ENCODE results near the gene UNC119. TPM values are rescaled to one million over a fixed set of nuclear protein-coding genes. Genes with fewer than 3 reads are reported as not detected.

Gene UNC119
- total RNA-seq, 1 donor from 2014 or later = 61.4 TPM

DNA sequence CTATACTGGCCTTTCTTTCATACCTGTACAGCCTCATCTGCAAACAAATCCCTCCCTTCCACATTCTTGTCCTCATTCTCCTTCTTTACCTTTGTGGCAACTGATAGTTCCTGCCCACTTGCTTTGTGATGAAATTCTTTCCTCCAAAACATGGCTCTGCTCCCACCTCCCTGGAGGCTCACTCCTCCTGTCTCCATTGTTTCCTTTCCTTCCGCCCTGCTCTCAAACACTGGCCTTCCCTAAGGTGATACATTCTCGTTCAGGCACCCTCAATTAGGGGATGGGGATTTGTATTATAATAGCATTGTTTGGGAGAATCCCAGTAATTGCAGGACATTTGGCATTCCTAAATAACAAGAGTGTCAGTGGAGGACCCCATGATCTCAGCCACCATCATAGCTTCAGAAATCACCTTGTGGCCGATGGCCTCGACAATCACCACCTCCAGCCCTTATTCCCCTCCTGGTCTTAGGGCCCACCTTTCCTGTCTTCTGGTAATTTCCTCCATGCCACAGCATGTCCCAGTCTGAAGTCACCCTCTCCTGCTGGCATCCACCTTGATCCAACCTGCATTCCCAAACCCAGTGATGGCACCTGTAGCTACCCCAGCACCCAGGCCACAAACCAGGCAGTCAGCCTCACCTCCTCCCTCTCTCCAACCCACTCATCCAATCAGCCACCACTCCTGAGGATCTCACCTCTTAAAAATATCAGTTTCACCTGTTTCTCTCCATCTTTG, 7.9 kb downstream of the UNC119 start:
- no peak overlapping the region for H3K27ac Mint-ChIP-seq
- no peak overlapping the region for H3K4me3 ChIP-seq
- no peak overlapping the region for H2AFZ ChIP-seq (replicated peaks)
- H3K36me3 ChIP-seq = no peaks in the 10 kb centered on the region
- peaks cover 25% of the 10 kb centered on the region for H3K4me1 Mint-ChIP-seq
- peaks cover 2% of the 10 kb centered on the region for H3K27me3 Mint-ChIP-seq (ENCODE audit: insufficient read depth, low read depth)
- no peak overlapping the region for H3K9ac ChIP-seq
- H3K27me3 ChIP-seq = no peaks in the 10 kb centered on the region
- no peak for DNase-seq (ENCODE audit: low spot score)
- H3K9me3 Mint-ChIP-seq = no peaks in the 10 kb centered on the region
- peaks cover 21% of the 10 kb centered on the region for H3K4me1 ChIP-seq
- no peaks in the 10 kb centered on the region for H3K9me3 ChIP-seq (ENCODE audit: low read depth)
- H3K4me3 Mint-ChIP-seq = peak overlapping the region; percentile 4
- H3K79me2 ChIP-seq (ENCODE audit: low read depth) = no peaks in the 10 kb centered on the region
- peaks cover 19% of the 10 kb centered on the region for H4K20me1 ChIP-seq (ENCODE audit: low read depth)
- peak overlapping the region; percentile 29 for H3K4me2 ChIP-seq
- TF ChIP-seq, protein P1, sequence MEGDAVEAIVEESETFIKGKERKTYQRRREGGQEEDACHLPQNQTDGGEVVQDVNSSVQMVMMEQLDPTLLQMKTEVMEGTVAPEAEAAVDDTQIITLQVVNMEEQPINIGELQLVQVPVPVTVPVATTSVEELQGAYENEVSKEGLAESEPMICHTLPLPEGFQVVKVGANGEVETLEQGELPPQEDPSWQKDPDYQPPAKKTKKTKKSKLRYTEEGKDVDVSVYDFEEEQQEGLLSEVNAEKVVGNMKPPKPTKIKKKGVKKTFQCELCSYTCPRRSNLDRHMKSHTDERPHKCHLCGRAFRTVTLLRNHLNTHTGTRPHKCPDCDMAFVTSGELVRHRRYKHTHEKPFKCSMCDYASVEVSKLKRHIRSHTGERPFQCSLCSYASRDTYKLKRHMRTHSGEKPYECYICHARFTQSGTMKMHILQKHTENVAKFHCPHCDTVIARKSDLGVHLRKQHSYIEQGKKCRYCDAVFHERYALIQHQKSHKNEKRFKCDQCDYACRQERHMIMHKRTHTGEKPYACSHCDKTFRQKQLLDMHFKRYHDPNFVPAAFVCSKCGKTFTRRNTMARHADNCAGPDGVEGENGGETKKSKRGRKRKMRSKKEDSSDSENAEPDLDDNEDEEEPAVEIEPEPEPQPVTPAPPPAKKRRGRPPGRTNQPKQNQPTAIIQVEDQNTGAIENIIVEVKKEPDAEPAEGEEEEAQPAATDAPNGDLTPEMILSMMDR (IDR thresholded peaks at IDR 0.05) = no peak
- TF ChIP-seq EZH2phosphoT487 (IDR thresholded peaks at IDR 0.05) (no peak), EZH2 (IDR thresholded peaks at IDR 0.05) (no peak)
- H3K27ac ChIP-seq = no peak overlapping the region
- H3K36me3 Mint-ChIP-seq = no peaks in the 10 kb centered on the region
- H3F3A ChIP-seq (ENCODE audit: low read depth) = peaks cover 12% of the 10 kb centered on the region

DNA sequence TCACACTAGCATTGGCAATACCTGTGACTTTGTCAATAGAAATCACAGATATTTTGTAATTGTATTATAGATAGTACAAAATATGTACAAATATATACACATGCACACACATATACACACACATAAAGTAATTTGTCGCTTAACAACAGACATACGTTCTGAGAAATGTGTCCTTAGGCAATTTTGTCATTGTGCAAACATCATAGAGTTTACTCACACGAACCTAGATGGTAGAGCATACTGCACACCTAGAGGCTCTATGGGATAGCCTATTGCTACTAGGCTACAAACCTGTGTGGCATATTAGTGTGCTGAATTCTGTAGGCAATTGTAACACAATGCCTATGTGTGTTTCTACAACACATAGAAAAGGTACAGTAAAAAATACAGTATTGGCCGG, 11.0 kb downstream of the UNC119 start:
- Histone ChIP-seq H3K9ac (no peak overlapping the region), H3K4me1 (peaks cover 7% of the 10 kb centered on the region), H2AFZ (replicated peaks) (no peak overlapping the region), H3K4me3 (no peak overlapping the region), H4K20me1 (ENCODE audit: low read depth) (no peaks in the 10 kb centered on the region), H3K9me3 (ENCODE audit: low read depth) (no peaks in the 10 kb centered on the region), H3F3A (ENCODE audit: low read depth) (no peaks in the 10 kb centered on the region), H3K27ac (no peak overlapping the region), H3K36me3 (no peaks in the 10 kb centered on the region), H3K79me2 (ENCODE audit: low read depth) (no peaks in the 10 kb centered on the region), H3K27me3 (no peaks in the 10 kb centered on the region), H3K4me2 (no peak overlapping the region)
- Mint-ChIP-seq H3K9me3 (no peaks in the 10 kb centered on the region), H3K36me3 (no peaks in the 10 kb centered on the region), H3K27me3 (ENCODE audit: insufficient read depth, low read depth) (peaks cover 4% of the 10 kb centered on the region), H3K4me3 (no peak overlapping the region), H3K27ac (no peak overlapping the region), H3K4me1 (peaks cover 5% of the 10 kb centered on the region)
- TF ChIP-seq EZH2 (IDR thresholded peaks at IDR 0.05) (no peak), EZH2phosphoT487 (IDR thresholded peaks at IDR 0.05) (no peak)
- TF ChIP-seq, protein P1 (IDR thresholded peaks at IDR 0.05) = no peak
- DNase-seq (ENCODE audit: low spot score) = no peak

DNA sequence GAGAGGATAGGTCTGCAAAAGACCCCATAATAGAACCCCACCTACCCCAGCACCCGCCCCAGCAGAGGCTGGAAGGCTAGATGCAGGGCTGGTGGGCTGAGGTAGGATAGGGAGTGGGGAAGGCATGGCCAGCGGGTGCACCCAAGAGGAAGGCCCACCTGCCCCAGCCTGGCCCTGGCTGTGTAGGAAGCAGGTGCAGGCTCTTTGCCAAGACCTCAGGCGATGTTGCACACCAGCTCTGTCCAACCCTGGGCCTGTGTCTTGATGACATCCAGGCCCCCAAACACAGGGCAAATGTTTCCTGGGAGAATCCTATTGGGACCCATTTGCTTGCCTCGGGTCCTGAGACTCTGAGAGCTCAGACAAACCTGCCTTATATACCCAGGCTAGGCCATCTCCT, 12.2 kb downstream of the UNC119 start:
- no peak overlapping the region for H2AFZ ChIP-seq (replicated peaks)
- DNase-seq (ENCODE audit: low spot score) = no peak
- no peaks in the 10 kb centered on the region for H3K36me3 ChIP-seq
- no peaks in the 10 kb centered on the region for H3K36me3 Mint-ChIP-seq
- H3K79me2 ChIP-seq (ENCODE audit: low read depth) = no peaks in the 10 kb centered on the region
- no peak overlapping the region for H3K4me2 ChIP-seq
- H3K9me3 Mint-ChIP-seq = no peaks in the 10 kb centered on the region
- no peak overlapping the region for H3K4me3 ChIP-seq
- TF ChIP-seq, protein P1 (IDR thresholded peaks at IDR 0.05) = no peak
- TF ChIP-seq EZH2phosphoT487 (IDR thresholded peaks at IDR 0.05) (no peak), EZH2 (IDR thresholded peaks at IDR 0.05) (no peak)
- H3K9me3 ChIP-seq (ENCODE audit: low read depth) = no peaks in the 10 kb centered on the region
- H3K27ac ChIP-seq = no peak overlapping the region
- peaks cover 4% of the 10 kb centered on the region for H3K27me3 Mint-ChIP-seq (ENCODE audit: insufficient read depth, low read depth)
- no peaks in the 10 kb centered on the region for H4K20me1 ChIP-seq (ENCODE audit: low read depth)
- H3K4me1 Mint-ChIP-seq = peaks cover 2% of the 10 kb centered on the region
- H3K27me3 ChIP-seq = no peaks in the 10 kb centered on the region
- peaks cover 7% of the 10 kb centered on the region for H3K4me1 ChIP-seq
- no peak overlapping the region for H3K4me3 Mint-ChIP-seq
- no peak overlapping the region for H3K9ac ChIP-seq
- H3K27ac Mint-ChIP-seq = no peak overlapping the region
- no peaks in the 10 kb centered on the region for H3F3A ChIP-seq (ENCODE audit: low read depth)

Data from neural progenitor cell (in vitro differentiated cells).